ENCODE results near the gene CRLF1. TPM values are rescaled to one million over a fixed set of nuclear protein-coding genes. Genes with fewer than 3 reads are reported as not detected.

Gene CRLF1
- 0.68 and 1.5 TPM in 2 replicates for total RNA-seq
- long read RNA-seq, partial matches to known transcripts = 0 of 12 reads
- long read RNA-seq, other reads (novel, unspliced or antisense) = 12 of 12 reads

GRCh38 chr19:18606281-18607225 is at the start of gene CRLF1:
CRLF1 (minus strand) TSS chr19:18606799; CDS start chr19:18606656, 143 bp downstream.
- Mint-ChIP-seq H3K4me1 (peaks cover 27% of the 10 kb centered on the region), H3K27me3 (ENCODE audit: low read depth) (peaks cover 82% of the 10 kb centered on the region), H3K4me3 (no peak within 1 kb of the TSS), H3K9me3 (no peaks in the 10 kb centered on the region), H3K27ac (ENCODE audit: unreplicated experiment) (no peak within 1 kb of the TSS), H3K36me3 (ENCODE audit: low read depth) (no peaks in the 10 kb centered on the region)
- no peak for TF ChIP-seq CTCF (conservative IDR thresholded peaks at IDR 0.05)
- no peak for DNase-seq (ENCODE audit: low read depth, low spot score)

GRCh38 chr19:18655173-18655844 is 48.7 kb upstream of the CRLF1 start:
- Mint-ChIP-seq H3K9me3 (no peaks in the 10 kb centered on the region), H3K4me3 (no peak overlapping the region), H3K27me3 (ENCODE audit: low read depth) (peaks cover 6% of the 10 kb centered on the region), H3K27ac (ENCODE audit: unreplicated experiment) (no peak overlapping the region), H3K4me1 (peaks cover 46% of the 10 kb centered on the region), H3K36me3 (ENCODE audit: low read depth) (no peaks in the 10 kb centered on the region)
- TF ChIP-seq CTCF (conservative IDR thresholded peaks at IDR 0.05) = no peak
- no peak for DNase-seq (ENCODE audit: low read depth, low spot score)

GRCh38 chr19:18654469-18654868 is 47.9 kb upstream of the CRLF1 start:
- no peak for DNase-seq (ENCODE audit: low read depth, low spot score)
- no peak for TF ChIP-seq CTCF (conservative IDR thresholded peaks at IDR 0.05)
- peaks cover 55% of the 10 kb centered on the region for H3K4me1 Mint-ChIP-seq
- no peak overlapping the region for H3K4me3 Mint-ChIP-seq
- no peaks in the 10 kb centered on the region for H3K36me3 Mint-ChIP-seq (ENCODE audit: low read depth)
- H3K27me3 Mint-ChIP-seq (ENCODE audit: low read depth) = peaks cover 6% of the 10 kb centered on the region
- H3K27ac Mint-ChIP-seq (ENCODE audit: unreplicated experiment) = no peak overlapping the region
- H3K9me3 Mint-ChIP-seq = no peaks in the 10 kb centered on the region

- no peak for TF ChIP-seq CTCF (conservative IDR thresholded peaks at IDR 0.05)
- H3K27me3 Mint-ChIP-seq (ENCODE audit: low read depth) = peaks cover 6% of the 10 kb centered on the region
These were observed 47.3 kb upstream of the CRLF1 start for GRCh38 chr19:18653853-18654252.

GRCh38 chr19:18651733-18652132 is 45.1 kb upstream of the CRLF1 start:
- H3K4me3 Mint-ChIP-seq = no peak overlapping the region
- peak overlapping the region; percentile 43 for H3K27ac Mint-ChIP-seq (ENCODE audit: unreplicated experiment)
- DNase-seq (ENCODE audit: low read depth, low spot score) = no peak

More at GRCh38 chr19:18653853-18654252, 47.3 kb upstream of the CRLF1 start:
- DNase-seq (ENCODE audit: low read depth, low spot score) = no peak
- Mint-ChIP-seq H3K9me3 (no peaks in the 10 kb centered on the region), H3K27ac (ENCODE audit: unreplicated experiment) (no peak overlapping the region), H3K36me3 (ENCODE audit: low read depth) (no peaks in the 10 kb centered on the region), H3K4me1 (peaks cover 55% of the 10 kb centered on the region), H3K4me3 (no peak overlapping the region)

More at GRCh38 chr19:18651733-18652132, 45.1 kb upstream of the CRLF1 start:
- Mint-ChIP-seq H3K27me3 (ENCODE audit: low read depth) (no peaks in the 10 kb centered on the region), H3K36me3 (ENCODE audit: low read depth) (no peaks in the 10 kb centered on the region), H3K9me3 (no peaks in the 10 kb centered on the region), H3K4me1 (peaks cover 48% of the 10 kb centered on the region)
- TF ChIP-seq CTCF (conservative IDR thresholded peaks at IDR 0.05) = no peak

Data from neural crest cell (in vitro differentiated cells).